K562 (cell line): Measurements from ENCODE around the gene STAT6. TPM values are rescaled to one million over a fixed set of nuclear protein-coding genes. Genes with fewer than 3 reads are reported as not detected.

ENCODE experiments used
- CBX1 ChIP-seq: sonication (generic); IDR thresholded peaks from 2 replicates; pipeline ENCODE4 v1.6.1; 2016; ENCODE audit warnings: antibody characterized with exemption, low read depth, mild to moderate bottlenecking
- CREBBP ChIP-seq: IDR thresholded peaks from one replicate; pipeline ENCODE4 v1.6.1; 2012; ENCODE audit warnings: low read depth, mild to moderate bottlenecking, control low read depth, inconsistent platforms, low read length
- ETS2 ChIP-seq: IDR thresholded peaks from 2 replicates; pipeline ENCODE4 v1.6.1; 2016; ENCODE audit warnings: borderline replicate concordance, missing genetic modification characterization, mild to moderate bottlenecking, moderate library complexity, missing compliant biosample characterization; ENCODE audit not compliant: poor library complexity, severe bottlenecking
- ETV1 ChIP-seq: fragments of 450-650 bp; conservative IDR thresholded peaks from 2 replicates; pipeline ENCODE4 v1.6.1; 2016; ENCODE audit warnings: missing genetic modification characterization, control low read depth, low read depth, missing compliant biosample characterization
- FUS ChIP-seq: fragments of 200-400 bp; formaldehyde crosslinking; optimal IDR thresholded peaks from 2 replicates; pipeline ENCODE3; 2017; ENCODE audit warnings: low read depth, low read length
- HDAC8 ChIP-seq: fragments of 450-650 bp; IDR thresholded peaks from 2 replicates; pipeline ENCODE4 v1.6.1; 2016; ENCODE audit warnings: mild to moderate bottlenecking, missing genetic modification characterization, moderate library complexity, missing compliant biosample characterization
- HMG20A ChIP-seq: fragments of 450-650 bp; formaldehyde crosslinking; conservative IDR thresholded peaks from 2 replicates; pipeline ENCODE4 v1.4.0; 2020; ENCODE audit warnings: mild to moderate bottlenecking, mixed read lengths
- MAZ ChIP-seq, 2 experiments: fragments of 450-650 bp in 1 of 2; sonication (generic) in 1 of 2; formaldehyde crosslinking; IDR thresholded peaks in 1 of 2; conservative IDR thresholded peaks in 1 of 2; 2 replicates each; pipeline versions ENCODE4 v1.4.0 to v1.5.0; 2020; ENCODE audit warnings: mild to moderate bottlenecking in 1 of 2, missing genetic modification reagents in 1 of 2
- MCM3 ChIP-seq: fragments of 450-650 bp; IDR thresholded peaks from 2 replicates; pipeline ENCODE4 v1.6.1; 2016
- PML ChIP-seq: IDR thresholded peaks from 2 replicates; pipeline ENCODE4 v1.6.1; 2012; ENCODE audit warnings: low read length, inconsistent platforms
- TBP ChIP-seq: optimal IDR thresholded peaks from 2 replicates; pipeline ENCODE3; 2011; ENCODE audit warnings: low read depth, low read length, improper control_type of control experiment
- U2AF2 ChIP-seq: fragments of 200-400 bp; formaldehyde crosslinking; optimal IDR thresholded peaks from 2 replicates; pipeline ENCODE3; 2017; ENCODE audit warnings: low read depth, mild to moderate bottlenecking, low read length
- ZNF146 ChIP-seq: IDR thresholded peaks from one replicate; pipeline ENCODE4 v1.6.1; 2018; ENCODE audit warnings: missing compliant biosample characterization; ENCODE audit not compliant: unreplicated experiment
- ZNF584 ChIP-seq: fragments of 200-800 bp; sonication (Bioruptor generic); IDR thresholded peaks from 2 replicates; pipeline ENCODE4 v1.6.1; 2016; ENCODE audit warnings: low read depth, mild to moderate bottlenecking, missing genetic modification characterization, missing compliant biosample characterization
- ZNF717 ChIP-seq: fragments of 250-450 bp; sonication (Bioruptor Pico); IDR thresholded peaks from 2 replicates; pipeline ENCODE4 v1.5.0; 2021
- polyA plus RNA-seq, 8 experiments: library from polyadenylated mRNA; depleted of rRNA in 4 of 8; stranded (reverse) in 5 of 8; unstranded in 3 of 8; fragments of >200 nt; fragmentation: Nextera tagmentation in 2 of 8; fragmentation: Illumina TruSeq in 1 of 8; extraction: Ambion mirVana in 2 of 8; extraction: Trizol in 1 of 8; gene quantifications; 2 replicates each; pipeline versions ENCODE4 v1.2.1 to v1.2.3, GENCODE V29; 2011 to 2014; ENCODE audit warnings: inconsistent platforms in 1 of 8, missing spikeins in 1 of 8
- total RNA-seq, 7 experiments: library from RNA; depleted of rRNA in 6 of 7; stranded (reverse); fragments of >200 nt in 6 of 7; fragmentation: Illumina TruSeq in 2 of 7; extraction: Trizol in 2 of 7; gene quantifications; 2 replicates each; pipeline versions ENCODE4 v1.2.1 to v1.2.3, GENCODE V29; 2011 to 2021; ENCODE audit warnings: low replicate concordance in 1 of 7
- TF ChIP-seq, protein P1 (sequence below): fragments of 250-450 bp; sonication (Bioruptor Pico); IDR thresholded peaks from 2 replicates; pipeline ENCODE4 v1.5.0; 2020; ENCODE audit warnings: mild to moderate bottlenecking, borderline replicate concordance
- TF ChIP-seq, protein P2 (sequence below): fragments of 250-450 bp; sonication (Bioruptor Pico); IDR thresholded peaks from 2 replicates; pipeline ENCODE4 v1.8.0; 2021; ENCODE audit warnings: moderate library complexity, mild to moderate bottlenecking, inconsistent platforms
- TF ChIP-seq, protein P3 (sequence below), 2 experiments: fragments of 450-650 bp; conservative IDR thresholded peaks; 2 replicates each; pipeline ENCODE4 v1.6.1; 2017; ENCODE audit warnings: mild to moderate bottlenecking in 2 of 2, moderate library complexity in 2 of 2
- TF ChIP-seq, protein P4 (sequence below): sonication (generic); formaldehyde crosslinking; IDR thresholded peaks from 2 replicates; pipeline ENCODE4 v1.8.1; 2022; ENCODE audit warnings: missing genetic modification reagents

Gene STAT6
- total and polyA plus RNA-seq, 9 of the 15 experiments (the other 6 are each of a cell fraction or from before 2014, with no cell fraction given), result 2.4 to 49.5 (median 26.5) TPM

DNA sequence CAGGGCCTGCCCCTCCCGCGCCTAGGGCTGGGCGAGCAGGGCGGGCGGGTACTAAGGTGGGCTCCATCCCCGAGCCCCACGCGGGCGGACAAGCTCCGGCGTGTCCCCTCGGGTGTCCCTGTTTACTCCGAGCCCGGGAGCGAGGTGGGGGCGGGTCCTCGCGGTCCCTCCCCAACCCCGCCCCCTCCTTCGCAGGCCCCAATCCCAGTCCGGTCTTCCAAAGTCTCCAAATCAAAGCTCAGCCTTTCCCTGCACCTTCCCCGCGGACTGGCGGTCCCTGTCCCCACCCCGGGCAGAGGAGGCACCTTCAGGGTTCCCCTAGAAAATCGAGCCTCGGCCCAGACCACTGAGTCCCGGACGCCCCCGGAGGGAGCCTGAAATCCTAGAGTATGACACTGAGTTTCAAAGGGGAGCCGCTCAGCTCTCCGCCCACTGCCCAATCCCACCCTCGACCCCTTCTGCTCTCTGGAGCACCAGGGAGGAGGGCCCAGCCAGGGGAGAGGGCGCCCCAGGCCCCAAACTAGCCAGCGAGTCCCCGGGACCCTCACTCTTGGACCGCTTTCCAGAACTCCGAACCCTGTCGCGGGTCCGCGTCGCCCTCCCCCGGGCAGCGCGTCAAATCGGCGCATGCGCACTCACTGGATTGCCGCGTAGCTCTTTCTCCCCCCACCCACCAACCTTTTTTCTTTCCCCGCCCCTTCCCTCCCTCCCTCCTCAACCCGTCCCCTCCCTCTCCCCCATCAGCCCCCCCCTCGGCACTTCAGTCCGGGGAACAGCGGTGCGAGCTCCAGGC is 16.8 kb upstream of the STAT6 start, which contains the start of gene LRP1 (continued):
- TF ChIP-seq, protein P1, sequence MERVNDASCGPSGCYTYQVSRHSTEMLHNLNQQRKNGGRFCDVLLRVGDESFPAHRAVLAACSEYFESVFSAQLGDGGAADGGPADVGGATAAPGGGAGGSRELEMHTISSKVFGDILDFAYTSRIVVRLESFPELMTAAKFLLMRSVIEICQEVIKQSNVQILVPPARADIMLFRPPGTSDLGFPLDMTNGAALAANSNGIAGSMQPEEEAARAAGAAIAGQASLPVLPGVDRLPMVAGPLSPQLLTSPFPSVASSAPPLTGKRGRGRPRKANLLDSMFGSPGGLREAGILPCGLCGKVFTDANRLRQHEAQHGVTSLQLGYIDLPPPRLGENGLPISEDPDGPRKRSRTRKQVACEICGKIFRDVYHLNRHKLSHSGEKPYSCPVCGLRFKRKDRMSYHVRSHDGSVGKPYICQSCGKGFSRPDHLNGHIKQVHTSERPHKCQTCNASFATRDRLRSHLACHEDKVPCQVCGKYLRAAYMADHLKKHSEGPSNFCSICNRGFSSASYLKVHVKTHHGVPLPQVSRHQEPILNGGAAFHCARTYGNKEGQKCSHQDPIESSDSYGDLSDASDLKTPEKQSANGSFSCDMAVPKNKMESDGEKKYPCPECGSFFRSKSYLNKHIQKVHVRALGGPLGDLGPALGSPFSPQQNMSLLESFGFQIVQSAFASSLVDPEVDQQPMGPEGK (CRISPR knock-in tag), result no peak
- TF ChIP-seq CBX1 (no peak), ZNF146 (CRISPR knock-in tag) (no peak), HDAC8 (tag) (no peak), CREBBP (no peak), ETS2 (tag) (no peak), TBP (no peak), HMG20A (CRISPR knock-in tag) (no peak), ETV1 (tag) (no peak), ZNF584 (no peak), PML (no peak), FUS (no peak), U2AF2 (no peak), MAZ (CRISPR knock-in tag; conservative IDR thresholded peaks at IDR 0.05 in 1 of 2, IDR thresholded peaks at IDR 0.05 in 1 of 2) (peak in 1 of 2 experiments; percentile 22; a peak in 2 of 4 replicates), ZNF717 (no peak), MCM3 (no peak)
- TF ChIP-seq, protein P2, sequence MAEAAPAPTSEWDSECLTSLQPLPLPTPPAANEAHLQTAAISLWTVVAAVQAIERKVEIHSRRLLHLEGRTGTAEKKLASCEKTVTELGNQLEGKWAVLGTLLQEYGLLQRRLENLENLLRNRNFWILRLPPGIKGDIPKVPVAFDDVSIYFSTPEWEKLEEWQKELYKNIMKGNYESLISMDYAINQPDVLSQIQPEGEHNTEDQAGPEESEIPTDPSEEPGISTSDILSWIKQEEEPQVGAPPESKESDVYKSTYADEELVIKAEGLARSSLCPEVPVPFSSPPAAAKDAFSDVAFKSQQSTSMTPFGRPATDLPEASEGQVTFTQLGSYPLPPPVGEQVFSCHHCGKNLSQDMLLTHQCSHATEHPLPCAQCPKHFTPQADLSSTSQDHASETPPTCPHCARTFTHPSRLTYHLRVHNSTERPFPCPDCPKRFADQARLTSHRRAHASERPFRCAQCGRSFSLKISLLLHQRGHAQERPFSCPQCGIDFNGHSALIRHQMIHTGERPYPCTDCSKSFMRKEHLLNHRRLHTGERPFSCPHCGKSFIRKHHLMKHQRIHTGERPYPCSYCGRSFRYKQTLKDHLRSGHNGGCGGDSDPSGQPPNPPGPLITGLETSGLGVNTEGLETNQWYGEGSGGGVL (CRISPR knock-in tag), result no peak
- TF ChIP-seq, protein P3, sequence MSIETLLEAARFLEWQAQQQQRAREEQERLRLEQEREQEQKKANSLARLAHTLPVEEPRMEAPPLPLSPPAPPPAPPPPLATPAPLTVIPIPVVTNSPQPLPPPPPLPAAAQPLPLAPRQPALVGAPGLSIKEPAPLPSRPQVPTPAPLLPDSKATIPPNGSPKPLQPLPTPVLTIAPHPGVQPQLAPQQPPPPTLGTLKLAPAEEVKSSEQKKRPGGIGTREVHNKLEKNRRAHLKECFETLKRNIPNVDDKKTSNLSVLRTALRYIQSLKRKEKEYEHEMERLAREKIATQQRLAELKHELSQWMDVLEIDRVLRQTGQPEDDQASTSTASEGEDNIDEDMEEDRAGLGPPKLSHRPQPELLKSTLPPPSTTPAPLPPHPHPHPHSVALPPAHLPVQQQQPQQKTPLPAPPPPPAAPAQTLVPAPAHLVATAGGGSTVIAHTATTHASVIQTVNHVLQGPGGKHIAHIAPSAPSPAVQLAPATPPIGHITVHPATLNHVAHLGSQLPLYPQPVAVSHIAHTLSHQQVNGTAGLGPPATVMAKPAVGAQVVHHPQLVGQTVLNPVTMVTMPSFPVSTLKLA (conservative IDR thresholded peaks at IDR 0.05), result peak in 1 of 2 experiments; percentile 38; a peak in 1 of 4 replicates
- TF ChIP-seq, protein P4, sequence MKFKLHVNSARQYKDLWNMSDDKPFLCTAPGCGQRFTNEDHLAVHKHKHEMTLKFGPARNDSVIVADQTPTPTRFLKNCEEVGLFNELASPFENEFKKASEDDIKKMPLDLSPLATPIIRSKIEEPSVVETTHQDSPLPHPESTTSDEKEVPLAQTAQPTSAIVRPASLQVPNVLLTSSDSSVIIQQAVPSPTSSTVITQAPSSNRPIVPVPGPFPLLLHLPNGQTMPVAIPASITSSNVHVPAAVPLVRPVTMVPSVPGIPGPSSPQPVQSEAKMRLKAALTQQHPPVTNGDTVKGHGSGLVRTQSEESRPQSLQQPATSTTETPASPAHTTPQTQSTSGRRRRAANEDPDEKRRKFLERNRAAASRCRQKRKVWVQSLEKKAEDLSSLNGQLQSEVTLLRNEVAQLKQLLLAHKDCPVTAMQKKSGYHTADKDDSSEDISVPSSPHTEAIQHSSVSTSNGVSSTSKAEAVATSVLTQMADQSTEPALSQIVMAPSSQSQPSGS, result no peak
